Measurements from ENCODE around the gene DNHD1.

The DNHD1 gene

GRCh38 chr11:6599881-6600390, 102.9 kb downstream of the DNHD1 start:
- no peak for DNase-seq

GRCh38 chr11:6601041-6601461, 104.0 kb downstream of the DNHD1 start:
- DNase-seq = no peak

DNA sequence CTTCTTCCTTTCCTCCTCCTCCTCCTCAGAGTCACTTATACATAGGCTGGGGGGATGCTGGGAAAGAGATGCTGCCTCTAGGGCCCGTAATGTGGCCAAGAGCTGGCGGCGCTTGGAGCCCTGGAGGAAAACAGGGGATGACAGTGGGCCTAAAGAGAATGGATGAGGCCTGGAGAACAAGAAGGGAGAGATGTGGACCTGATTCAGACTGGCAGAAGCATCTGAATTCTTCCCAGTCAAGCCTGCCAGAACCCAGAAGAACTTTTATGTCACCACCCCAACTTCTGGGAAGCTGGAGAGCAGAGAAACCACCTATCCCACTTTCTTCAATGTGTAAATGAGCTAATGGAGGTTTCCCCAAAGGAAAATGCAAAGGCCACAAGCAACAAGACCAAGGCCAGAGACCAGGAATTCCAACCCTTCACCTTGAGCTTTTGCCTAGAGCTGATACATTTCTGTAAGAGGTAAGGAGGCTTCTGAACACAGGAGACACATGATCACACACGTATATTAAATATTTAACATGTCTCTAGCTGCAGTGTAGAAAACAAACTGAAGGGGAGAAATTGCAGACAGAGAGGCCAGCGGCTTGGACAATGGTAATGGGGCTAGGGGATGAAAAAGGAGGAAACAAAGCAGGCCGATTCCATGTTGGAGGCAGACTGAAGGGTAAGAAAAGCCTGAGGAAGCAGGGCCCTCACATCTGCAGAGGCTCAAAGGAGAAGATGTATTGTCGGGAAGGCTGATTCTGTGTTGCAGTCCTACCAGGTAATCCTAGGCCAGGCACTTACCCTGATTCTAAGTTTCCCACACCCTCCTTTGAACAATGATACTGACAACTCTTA, 105.2 kb downstream of the DNHD1 start:
- DNase-seq = no peak

- DNase-seq = peak; percentile 82
These were observed 106.4 kb downstream of the DNHD1 start, which contains the start of the genes ILK and RRP8 for GRCh38 chr11:6603287-6604080. TSS of gene ILK (plus strand) at chr11:6603774. CDS start at chr11:6604272, 498 bp downstream. TSS of gene RRP8 (minus strand) at chr11:6603616. CDS start at chr11:6603502, 114 bp downstream.

- DNase-seq = peak; percentile 38
These were observed 107.1 kb downstream of the DNHD1 start for GRCh38 chr11:6604081-6604626.

DNA sequence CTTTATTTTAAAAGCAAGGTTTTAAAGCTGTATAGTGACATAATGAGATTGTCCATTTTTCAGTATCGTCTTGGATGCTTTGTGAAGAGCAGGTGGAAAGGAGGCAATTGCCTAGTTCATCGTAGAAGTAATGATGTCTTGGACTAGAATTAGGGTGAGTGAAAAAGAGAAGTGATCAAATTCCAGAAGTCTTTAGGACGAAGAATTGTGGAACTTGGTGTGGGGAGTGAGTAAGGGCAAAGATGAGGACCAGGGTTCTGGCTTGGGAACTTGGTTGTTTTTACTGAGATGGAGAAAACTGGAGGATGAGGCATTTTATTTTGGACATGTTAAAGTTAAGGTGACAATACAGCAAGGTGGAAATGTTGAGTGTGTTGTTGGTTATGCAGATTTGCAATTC, 107.7 kb downstream of the DNHD1 start:
- DNase-seq = no peak

- DNase-seq = peak; percentile 20
These were observed 109.5 kb downstream of the DNHD1 start for GRCh38 chr11:6606471-6607189.

DNA sequence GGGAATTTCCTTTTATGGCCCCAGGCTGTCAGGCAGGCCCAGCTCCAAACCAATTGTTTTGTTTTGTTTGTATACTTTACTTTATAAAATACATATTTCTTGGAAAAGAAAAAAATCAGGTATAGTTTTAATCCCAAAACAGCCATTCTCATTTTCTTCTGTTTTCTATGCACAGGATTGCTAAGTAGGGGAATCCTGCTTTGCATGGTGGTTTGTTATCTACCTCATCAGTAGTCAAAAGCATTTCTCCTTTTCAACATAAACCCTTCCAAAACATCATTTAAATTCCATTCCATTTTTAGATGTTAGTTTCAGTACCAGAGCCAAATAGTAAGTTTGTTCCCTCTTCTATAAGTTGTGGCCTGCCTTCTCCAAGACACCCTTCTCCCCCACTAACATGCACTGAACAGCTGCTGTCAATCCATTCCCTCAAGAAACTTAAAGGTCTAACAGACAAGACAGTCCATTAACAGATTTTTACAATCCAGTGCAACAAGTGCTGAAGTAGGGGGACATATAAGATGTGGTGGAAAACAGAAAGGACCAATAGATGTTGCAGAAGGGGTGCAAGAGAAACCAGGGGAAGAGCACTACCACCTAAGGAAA, 110.2 kb downstream of the DNHD1 start:
- DNase-seq = no peak

DNA sequence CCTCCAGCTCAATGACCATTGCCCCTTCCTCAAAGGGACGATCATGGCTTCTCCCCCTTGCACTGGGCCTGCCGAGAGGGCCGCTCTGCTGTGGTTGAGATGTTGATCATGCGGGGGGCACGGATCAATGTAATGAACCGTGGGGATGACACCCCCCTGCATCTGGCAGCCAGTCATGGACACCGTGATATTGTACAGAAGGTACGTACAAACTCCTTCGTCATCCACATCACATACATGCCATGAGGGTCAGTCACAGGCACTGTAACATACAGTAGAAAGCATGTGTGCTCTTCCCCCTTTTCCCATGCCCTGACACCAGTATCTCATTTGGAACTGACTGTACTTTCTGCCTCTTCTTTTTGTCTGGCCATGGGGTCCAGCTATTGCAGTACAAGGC, 110.9 kb downstream of the DNHD1 start:
- no peak for DNase-seq

- no peak for DNase-seq
These were observed 111.8 kb downstream of the DNHD1 start for GRCh38 chr11:6608726-6609501.

DNA sequence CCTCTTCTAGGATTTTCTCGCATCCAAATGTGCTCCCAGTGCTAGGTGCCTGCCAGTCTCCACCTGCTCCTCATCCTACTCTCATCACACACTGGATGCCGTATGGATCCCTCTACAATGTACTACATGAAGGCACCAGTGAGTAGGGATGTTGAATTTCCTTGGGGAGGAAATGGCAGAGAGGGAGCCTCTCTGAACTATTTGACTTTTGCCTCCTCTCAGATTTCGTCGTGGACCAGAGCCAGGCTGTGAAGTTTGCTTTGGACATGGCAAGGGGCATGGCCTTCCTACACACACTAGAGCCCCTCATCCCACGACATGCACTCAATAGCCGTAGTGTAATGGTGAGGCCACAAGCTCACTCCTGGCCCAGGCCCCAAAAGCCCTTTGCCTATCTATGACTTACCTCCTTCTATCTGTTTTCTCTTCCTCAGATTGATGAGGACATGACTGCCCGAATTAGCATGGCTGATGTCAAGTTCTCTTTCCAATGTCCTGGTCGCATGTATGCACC, 112.5 kb downstream of the DNHD1 start:
- DNase-seq = no peak

DNA sequence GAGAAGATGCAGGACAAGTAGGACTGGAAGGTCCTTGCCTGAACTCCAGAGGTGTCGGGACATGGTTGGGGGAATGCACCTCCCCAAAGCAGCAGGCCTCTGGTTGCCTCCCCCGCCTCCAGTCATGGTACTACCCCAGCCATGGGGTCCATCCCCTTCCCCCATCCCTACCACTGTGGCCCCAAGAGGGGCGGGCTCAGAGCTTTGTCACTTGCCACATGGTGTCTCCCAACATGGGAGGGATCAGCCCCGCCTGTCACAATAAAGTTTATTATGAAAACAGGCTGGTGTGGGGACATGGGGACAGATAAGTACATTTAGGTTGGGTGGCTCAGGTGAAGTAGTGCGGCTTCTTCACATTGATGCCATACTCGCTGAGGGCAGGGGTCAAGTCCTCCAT, 113.5 kb downstream of the DNHD1 start:
- DNase-seq = no peak

GRCh38 chr11:6611092-6611962, 114.2 kb downstream of the DNHD1 start:
- no peak for DNase-seq

DNA sequence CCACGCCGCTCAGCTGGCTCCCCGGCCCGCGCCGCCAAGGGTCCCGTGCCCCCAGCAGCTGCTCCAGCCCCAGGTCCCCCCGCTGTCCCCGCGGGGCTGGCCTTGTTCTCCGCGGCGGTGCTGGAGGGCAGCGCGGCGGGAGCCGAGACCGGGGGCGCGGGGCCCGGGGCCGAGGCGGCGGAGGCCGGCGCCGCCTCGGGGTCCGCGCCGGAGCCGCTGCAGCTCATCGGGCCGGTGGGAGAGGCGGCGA, 114.8 kb downstream of the DNHD1 start:
- no peak for DNase-seq

GRCh38 chr11:6612213-6613041, 115.3 kb downstream of the DNHD1 start, which contains the start of gene TAF10:
TSS of gene TAF10 (minus strand) at chr11:6612216. CDS start at chr11:6612189, 27 bp downstream.
- peak; percentile 93 for DNase-seq

- DNase-seq = no peak
These were observed 116.4 kb downstream of the DNHD1 start for GRCh38 chr11:6613496-6613895.

DNA sequence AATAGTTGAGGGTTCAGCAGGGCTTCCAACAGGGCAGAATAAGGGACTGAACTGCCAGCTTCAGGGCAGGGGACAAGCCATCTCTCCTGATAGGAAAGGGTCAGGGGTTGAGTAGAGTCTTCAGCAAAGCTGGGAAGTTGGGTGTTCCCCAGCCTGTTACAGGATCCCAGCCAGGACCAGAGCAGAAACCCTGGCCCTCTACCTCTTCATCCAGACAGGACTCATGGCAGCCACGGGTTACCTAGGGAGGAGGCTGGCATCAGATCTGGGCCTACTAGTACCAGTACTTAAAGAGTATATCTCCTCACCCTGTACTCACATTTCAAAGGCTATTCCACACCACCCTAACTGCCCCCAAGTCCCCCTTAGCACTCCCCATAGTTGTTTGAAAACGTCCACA, 117.4 kb downstream of the DNHD1 start:
- no peak for DNase-seq

DNA sequence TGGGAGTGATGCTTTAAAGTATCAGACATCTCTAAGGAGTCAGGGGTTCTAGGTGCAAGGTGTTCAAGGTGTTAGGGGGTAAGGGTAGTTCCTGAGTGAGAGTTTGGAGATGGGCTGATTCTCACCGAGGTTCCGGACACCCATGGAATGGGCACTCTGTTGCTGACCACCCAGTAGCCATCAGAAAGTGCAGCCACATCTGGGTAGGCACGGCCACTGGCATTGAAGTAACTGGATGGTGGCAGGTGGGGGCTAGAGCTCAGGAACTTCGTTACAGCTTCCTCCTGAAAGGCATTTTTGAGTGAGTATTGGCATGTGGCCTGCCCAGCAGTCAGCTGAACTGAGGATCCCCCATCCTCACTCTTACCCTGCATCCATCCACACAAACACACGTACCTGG, 118.0 kb downstream of the DNHD1 start:
- no peak for DNase-seq

- no peak for DNase-seq
These were observed 119.0 kb downstream of the DNHD1 start for GRCh38 chr11:6615882-6616585.

All from DMS79 treated with DMSO at 0.1 percent for 48 hours (cell line).